Nucleus accumbens (tissue), 56 donors: ENCODE results near the gene ARL4A.
A peak's percentile ranks its signal among the peaks of the same experiment; 100 is the strongest.
"Not testable (repeated sequence)": the region's sequence is repeated elsewhere in the genome, so short reads cannot be mapped to it uniquely, and the experiment has no call there.

Experiments used
- DNase-seq, 56 donors: peaks; one replicate each; lab custom pipeline; 2025; lab: John Stamatoyannopoulos, UW

The ARL4A gene

DNA sequence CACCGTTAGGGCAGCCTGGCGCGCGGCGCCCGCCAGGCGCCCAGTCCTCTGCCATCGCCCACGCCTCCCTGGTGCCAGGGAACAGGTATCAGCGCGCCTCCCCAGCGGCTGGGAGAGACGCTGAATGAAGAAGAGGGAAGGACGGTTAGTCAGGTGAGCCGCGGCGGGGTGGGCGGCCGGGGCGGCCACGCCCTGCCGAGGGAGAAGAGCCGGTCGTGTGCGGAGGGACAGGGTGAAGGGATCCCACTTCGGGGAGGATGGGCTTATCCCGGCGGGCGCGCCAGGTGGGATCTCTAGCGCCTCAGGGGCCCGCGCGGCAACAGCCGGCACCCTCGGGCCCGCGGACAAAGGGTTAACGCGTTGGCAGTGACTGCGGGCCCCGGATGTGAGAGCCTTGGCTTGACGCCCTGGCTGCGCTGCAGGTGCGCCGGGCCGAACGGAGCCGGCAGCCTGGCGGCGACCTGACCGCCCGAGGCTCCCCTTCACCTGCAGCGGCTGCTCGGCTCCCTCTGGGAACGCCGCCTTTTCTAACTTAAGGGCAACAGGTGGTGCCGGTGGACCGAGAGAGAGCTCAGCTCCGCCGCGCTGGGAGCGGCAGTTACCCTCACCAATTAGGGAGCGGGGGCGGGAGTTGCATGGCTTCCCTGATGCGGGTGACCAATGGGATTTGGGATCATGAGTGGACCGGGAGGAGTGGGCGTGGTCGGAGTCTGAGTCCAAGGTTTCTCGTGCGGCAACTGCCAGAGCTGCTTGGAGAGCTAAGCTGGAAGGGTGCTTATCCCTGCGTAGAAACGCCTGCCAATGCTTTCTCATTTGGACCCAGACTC lies at the start of gene ARL4A:
ARL4A (plus strand) TSS at position 743 of the 827 bp plus-strand sequence. CDS start 622 bp downstream, outside the sequence.
- DNase-seq = peak; percentile 77 to 99 (median 96)

DNA sequence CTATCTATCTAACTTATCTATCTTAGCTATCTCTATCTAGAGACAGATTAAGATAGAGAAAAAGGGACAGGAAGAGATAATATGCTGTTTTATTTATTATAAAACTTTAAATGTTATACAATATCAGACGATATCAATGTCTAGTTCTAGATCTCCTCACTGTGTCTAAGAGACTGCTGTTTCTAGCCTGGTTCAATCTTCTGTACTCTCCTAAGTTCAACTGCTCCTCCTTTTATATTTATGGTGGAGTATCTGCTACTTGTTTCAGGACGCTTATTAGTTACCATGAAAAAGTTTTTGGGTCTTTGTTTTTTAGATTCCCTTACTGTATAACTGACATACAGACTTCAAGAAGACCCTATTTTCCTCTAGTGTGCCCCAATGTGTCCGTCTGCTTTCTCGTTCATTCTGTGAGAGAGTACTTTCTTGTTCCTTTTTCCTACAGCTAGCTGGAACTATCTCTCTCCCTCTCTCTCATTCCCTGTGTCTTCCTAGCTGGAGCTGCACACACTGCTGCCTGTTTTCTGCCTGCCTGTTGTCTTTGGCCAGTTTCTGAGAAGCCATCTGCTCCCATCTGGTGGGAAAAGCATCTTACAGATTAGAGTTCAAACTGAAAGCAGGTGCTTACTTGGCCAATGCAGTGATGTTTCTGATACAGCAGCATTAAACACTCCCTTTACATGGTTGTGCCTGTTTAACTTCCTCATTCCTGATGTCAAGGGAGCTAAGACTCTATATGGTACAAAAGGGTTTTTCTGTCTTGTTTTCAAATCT lies 49.4 kb upstream of the ARL4A start:
- DNase-seq = peak in 1 of 56 donors; percentile 3

- DNase-seq = no peak
Measured at GRCh38 chr7:12638851-12639456, 48.5 kb upstream of the ARL4A start.

GRCh38 chr7:12640299-12641096 lies 46.9 kb upstream of the ARL4A start:
- DNase-seq = no peak

- DNase-seq = no peak
Measured at GRCh38 chr7:12641196-12641595, 46.2 kb upstream of the ARL4A start.

- no peak for DNase-seq
Measured at GRCh38 chr7:12642508-12642907, 44.9 kb upstream of the ARL4A start.

- DNase-seq = no peak
Measured at GRCh38 chr7:12643001-12643643, 44.3 kb upstream of the ARL4A start.

GRCh38 chr7:12643644-12644043 lies 43.8 kb upstream of the ARL4A start:
- DNase-seq = no peak

DNA sequence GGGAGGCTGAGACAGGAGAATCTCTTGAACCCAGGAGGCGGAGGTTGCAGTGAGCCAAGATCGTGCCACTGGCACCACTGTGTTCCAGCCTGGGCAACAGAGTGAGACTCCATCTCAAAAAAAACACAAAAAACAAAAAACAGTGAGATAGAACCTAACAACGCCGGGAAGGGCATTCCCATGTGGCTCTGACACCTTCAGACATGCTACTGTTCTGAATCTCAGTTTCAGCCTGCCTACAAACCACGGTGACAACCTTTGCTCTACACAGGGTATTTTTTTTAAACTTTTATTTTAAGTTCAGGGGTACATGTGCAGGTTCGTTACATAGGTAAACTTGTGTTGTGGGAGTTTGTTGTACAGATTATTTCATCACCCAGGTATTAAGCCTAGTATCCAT lies 42.2 kb upstream of the ARL4A start:
- not testable (repeated sequence) for DNase-seq

GRCh38 chr7:12646139-12646538 lies 41.3 kb upstream of the ARL4A start:
- DNase-seq = no peak

DNA sequence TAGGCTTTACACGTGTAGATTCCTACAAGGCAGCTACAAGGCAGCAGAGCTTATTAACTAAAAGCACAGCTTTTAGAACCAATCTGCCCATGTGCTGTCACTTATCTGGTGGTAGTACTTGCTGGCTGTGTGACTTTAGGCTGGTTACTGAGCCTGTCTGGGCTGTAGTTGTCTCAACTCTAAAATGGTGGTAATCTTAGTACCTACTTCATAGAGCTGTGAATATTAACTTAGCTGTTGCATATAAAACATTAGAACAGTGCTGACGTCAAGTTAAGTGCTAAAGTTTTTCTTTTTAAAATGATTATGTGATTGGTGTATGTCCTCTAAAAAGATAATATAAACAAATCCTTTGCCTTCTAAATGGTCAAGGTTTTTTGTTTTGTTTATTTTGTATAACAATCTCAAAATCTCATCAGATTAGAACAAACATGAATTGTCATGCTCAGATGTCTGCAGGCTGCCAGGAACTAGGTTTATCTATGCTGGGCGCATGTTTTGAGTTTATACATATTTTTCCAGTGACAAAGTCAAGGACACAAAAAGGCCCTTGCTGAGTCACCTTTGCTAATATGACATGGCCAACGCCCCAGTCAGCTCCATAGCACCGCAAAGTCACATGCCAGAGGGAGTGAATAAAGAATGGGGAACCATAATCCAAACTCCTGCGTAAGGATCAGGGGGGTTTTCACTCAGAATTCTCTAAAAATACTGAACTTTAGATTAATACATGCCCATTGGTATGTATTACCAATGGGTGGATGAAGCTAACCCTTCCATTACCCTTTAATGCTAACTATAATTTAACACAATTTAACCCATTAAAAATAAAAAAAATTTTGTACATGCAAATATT lies 39.8 kb upstream of the ARL4A start:
- no peak for DNase-seq

DNA sequence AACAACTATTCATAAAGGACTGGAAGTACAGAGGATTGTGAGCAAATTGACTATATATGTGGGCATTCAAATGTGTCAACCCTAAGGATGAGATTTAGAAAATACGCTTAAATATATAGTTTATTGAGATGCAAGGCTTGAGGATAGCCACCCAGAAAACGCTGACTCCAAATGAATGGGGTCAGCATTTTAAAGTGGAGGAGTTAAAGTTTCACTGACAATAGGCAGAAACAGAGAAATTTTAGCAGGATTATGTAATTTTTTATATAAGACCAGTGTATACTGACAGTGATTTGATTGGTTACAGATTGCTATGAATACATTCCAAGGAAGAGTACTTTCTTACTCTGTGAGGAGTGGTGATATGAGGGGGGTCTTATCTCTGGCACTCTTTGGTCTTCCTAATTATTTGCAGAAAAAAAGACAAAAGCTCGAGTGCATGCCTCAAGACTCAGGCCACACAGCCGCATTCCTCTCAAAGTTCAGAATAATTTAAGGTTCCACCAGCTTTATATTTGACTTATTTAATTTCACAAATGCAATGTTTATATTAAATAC lies 38.6 kb upstream of the ARL4A start:
- DNase-seq = no peak

DNA sequence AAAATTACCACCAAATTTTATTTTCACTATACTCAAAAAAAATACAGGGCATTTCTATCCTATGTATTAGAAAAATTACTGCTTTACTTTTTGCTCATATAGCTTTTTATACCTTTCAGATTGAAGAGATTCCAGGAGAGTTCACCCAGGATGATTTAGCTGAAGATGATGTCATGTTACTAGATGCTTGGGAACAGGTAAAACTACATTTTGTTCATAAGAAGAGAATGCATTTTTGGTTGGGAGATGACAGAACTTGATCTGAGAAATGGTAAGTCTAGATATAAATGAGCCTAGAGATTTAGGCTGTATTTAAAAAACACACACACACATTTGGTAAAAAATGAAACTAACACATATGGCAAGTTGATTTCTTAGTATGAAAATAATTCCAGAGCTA lies 38.1 kb upstream of the ARL4A start:
- no peak for DNase-seq

DNA sequence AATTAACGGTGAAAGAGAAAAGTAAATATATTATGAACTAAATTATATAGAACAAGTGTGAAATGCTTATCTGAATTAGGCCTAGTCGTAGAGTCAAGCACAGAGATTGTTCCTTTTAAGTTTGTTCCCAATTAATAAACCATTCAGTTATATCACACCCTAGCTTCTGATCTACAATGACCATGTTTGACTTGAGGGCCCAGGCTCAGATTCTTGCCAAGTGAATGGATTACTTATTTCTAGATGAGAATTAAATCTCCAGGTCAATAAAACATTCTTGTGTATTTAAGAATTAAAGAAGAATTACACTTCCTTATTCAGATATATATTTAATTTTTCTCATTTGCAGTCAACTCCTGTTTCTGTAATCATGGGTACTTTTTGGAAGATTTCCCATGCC lies 37.4 kb upstream of the ARL4A start:
- DNase-seq = no peak

GRCh38 chr7:12653110-12653509 lies 34.3 kb upstream of the ARL4A start:
- DNase-seq = no peak

GRCh38 chr7:12653518-12653917 lies 33.9 kb upstream of the ARL4A start:
- DNase-seq = no peak

GRCh38 chr7:12655161-12655560 lies 32.3 kb upstream of the ARL4A start:
- DNase-seq = no peak

GRCh38 chr7:12660423-12660822 lies 27.0 kb upstream of the ARL4A start:
- DNase-seq = not testable (repeated sequence)

DNA sequence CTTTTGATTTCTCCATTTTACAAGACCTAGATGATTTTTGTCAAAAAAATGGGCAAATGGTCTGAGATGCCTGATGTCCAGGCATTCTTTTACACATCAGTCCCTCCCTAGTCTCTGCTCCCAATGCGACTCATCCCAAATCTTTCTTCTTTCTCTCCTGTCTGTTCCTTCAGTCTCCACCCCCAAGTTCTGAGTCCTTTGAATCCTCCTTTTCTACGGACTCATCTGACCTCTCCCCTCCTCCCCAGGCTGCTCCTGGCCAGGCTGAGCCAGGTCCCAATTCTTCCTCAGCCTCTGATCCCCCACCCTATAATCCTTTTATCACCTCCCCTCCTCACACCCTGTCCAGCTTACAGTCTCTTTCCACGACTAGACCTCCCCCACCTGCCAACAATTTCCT lies 26.4 kb upstream of the ARL4A start:
- not testable (repeated sequence) for DNase-seq
